Neural crest cell (in vitro differentiated cells): ENCODE measurements around the gene ERCC3. TPM values are rescaled to one million over a fixed set of nuclear protein-coding genes. Genes with fewer than 3 reads are reported as not detected.

ENCODE experiments used
- DNase-seq: peaks from one replicate; pipeline ENCODE4 v3.0.0; 2021; ENCODE audit warnings: low read depth, mixed read lengths, low spot score
- H3K27ac Mint-ChIP-seq: one replicate; pipeline ENCODE4 v1.8.0; 2021; ENCODE audit warnings: mild to moderate bottlenecking, mixed read lengths; ENCODE audit not compliant: unreplicated experiment
- H3K27me3 Mint-ChIP-seq: 2 replicates; pipeline ENCODE4 v1.8.0; 2021; ENCODE audit warnings: low read depth, mild to moderate bottlenecking, mixed read lengths
- H3K36me3 Mint-ChIP-seq: 2 replicates; pipeline ENCODE4 v1.8.0; 2021; ENCODE audit warnings: low read depth, mild to moderate bottlenecking, mixed read lengths
- H3K4me1 Mint-ChIP-seq: 2 replicates; pipeline ENCODE4 v1.8.0; 2021; ENCODE audit warnings: mixed read lengths
- H3K4me3 Mint-ChIP-seq: one replicate; pipeline ENCODE4 v1.8.0; 2021; ENCODE audit warnings: mild to moderate bottlenecking, mixed read lengths
- H3K9me3 Mint-ChIP-seq: 2 replicates; pipeline ENCODE4 v1.8.0; 2021; ENCODE audit warnings: mixed read lengths
- CTCF ChIP-seq: fragments of 200-600 bp; sonication (generic); conservative IDR thresholded peaks from 2 replicates; pipeline ENCODE4 v1.5.0; 2021; ENCODE audit warnings: antibody characterized with exemption, mild to moderate bottlenecking
- total RNA-seq: library from RNA; stranded (reverse); gene quantifications from 2 replicates; pipeline ENCODE4 v1.2.1, GENCODE V29; 2021

ERCC3 gene
- total RNA-seq, 1 donor from 2014 or later = 67.4 TPM

DNA sequence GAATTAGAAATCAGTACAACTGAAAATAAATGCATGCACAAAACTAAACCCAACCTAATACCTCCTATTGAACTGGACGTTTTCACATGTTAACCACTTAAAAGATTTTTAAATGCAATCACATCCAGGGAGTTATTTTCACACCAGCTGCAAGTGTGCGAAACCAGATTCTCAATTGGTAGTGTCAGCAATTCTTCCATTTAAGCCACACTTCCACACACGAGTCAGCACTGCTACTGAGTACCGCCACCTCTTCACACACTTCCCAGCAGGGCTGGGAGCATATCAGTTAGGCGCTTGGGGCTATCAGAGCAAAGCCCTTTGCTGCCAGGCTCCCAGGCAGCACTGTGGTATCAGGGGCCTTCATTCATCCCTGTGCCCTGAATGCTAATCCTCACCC, 14.2 kb downstream of the ERCC3 start:
- TF ChIP-seq CTCF = no peak
- DNase-seq = no peak
- Mint-ChIP-seq H3K27me3 (no peaks in the 10 kb centered on the region), H3K36me3 (peaks cover 36% of the 10 kb centered on the region), H3K4me1 (no peaks in the 10 kb centered on the region), H3K27ac (no peak overlapping the region), H3K4me3 (no peak overlapping the region), H3K9me3 (peaks cover 8% of the 10 kb centered on the region)

GRCh38 chr2:127278959-127279358, 15.0 kb downstream of the ERCC3 start:
- no peaks in the 10 kb centered on the region for H3K4me1 Mint-ChIP-seq
- DNase-seq = no peak

DNA sequence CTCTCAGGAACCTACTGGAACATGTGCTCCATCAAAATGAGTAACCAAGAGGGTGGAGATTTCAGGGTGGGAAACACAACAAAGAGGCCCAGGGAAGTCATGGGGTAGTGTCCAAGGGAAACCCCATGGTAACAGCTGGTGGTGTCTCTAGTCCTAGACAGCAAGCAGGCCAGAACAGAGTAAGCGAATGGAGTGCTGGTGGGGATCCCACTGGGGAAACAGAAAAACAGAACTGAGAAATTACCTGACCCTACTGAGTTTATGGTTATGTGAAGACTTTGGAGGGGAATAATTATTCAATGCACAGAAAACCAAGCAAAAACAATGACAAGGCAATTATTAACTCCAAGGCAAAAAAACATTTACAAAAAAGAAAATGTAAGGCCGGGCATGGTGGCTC, 16.9 kb downstream of the ERCC3 start:
- no peak for TF ChIP-seq CTCF
- no peak overlapping the region for H3K4me3 Mint-ChIP-seq
- DNase-seq = no peak
- no peak overlapping the region for H3K27ac Mint-ChIP-seq
- H3K4me1 Mint-ChIP-seq = no peaks in the 10 kb centered on the region
- no peaks in the 10 kb centered on the region for H3K9me3 Mint-ChIP-seq
- peaks cover 15% of the 10 kb centered on the region for H3K36me3 Mint-ChIP-seq
- no peaks in the 10 kb centered on the region for H3K27me3 Mint-ChIP-seq

More at GRCh38 chr2:127278959-127279358, 15.0 kb downstream of the ERCC3 start:
- H3K27ac Mint-ChIP-seq = no peak overlapping the region
- peaks cover 4% of the 10 kb centered on the region for H3K9me3 Mint-ChIP-seq
- peaks cover 28% of the 10 kb centered on the region for H3K36me3 Mint-ChIP-seq
- no peaks in the 10 kb centered on the region for H3K27me3 Mint-ChIP-seq
- TF ChIP-seq CTCF = no peak
- no peak overlapping the region for H3K4me3 Mint-ChIP-seq

DNA sequence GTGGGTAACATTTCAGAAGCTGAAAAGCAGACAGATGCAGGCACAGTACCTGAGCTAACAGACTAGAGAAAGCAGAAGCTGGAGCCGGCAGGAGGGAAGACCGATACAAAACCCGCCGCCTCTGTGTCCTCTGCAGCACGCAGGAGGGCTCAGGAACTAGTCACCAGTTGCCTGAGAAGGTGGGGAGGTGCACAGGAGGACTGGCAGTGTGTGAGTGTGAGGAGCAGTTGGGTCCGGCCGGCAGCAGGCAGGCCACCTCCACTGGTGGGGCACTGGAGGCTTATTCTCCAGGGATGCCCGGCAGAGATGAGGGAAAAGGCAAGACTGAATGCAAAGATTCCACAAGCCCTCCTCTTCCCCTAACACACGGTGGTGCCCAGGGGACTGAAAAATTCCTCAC, 18.2 kb downstream of the ERCC3 start:
- no peaks in the 10 kb centered on the region for H3K9me3 Mint-ChIP-seq
- peaks cover 18% of the 10 kb centered on the region for H3K36me3 Mint-ChIP-seq
- no peaks in the 10 kb centered on the region for H3K4me1 Mint-ChIP-seq
- no peaks in the 10 kb centered on the region for H3K27me3 Mint-ChIP-seq
- no peak for TF ChIP-seq CTCF
- H3K4me3 Mint-ChIP-seq = no peak overlapping the region
- no peak for DNase-seq
- H3K27ac Mint-ChIP-seq = no peak overlapping the region

- H3K4me3 Mint-ChIP-seq = no peak overlapping the region
- no peaks in the 10 kb centered on the region for H3K4me1 Mint-ChIP-seq
- H3K27ac Mint-ChIP-seq = no peak overlapping the region
- no peak for DNase-seq
- no peak for TF ChIP-seq CTCF
- peaks cover 22% of the 10 kb centered on the region for H3K36me3 Mint-ChIP-seq
- no peaks in the 10 kb centered on the region for H3K27me3 Mint-ChIP-seq
- no peaks in the 10 kb centered on the region for H3K9me3 Mint-ChIP-seq
Measured at GRCh38 chr2:127275356-127275755, 18.6 kb downstream of the ERCC3 start.

- H3K9me3 Mint-ChIP-seq = no peaks in the 10 kb centered on the region
- TF ChIP-seq CTCF = peak; percentile 15
- no peaks in the 10 kb centered on the region for H3K4me1 Mint-ChIP-seq
- no peak overlapping the region for H3K4me3 Mint-ChIP-seq
- H3K27me3 Mint-ChIP-seq = no peaks in the 10 kb centered on the region
- no peak overlapping the region for H3K27ac Mint-ChIP-seq
- no peak for DNase-seq
- peaks cover 42% of the 10 kb centered on the region for H3K36me3 Mint-ChIP-seq
Measured at GRCh38 chr2:127270663-127271062, 23.3 kb downstream of the ERCC3 start.
